Measurements from ENCODE around the gene C2orf78. TPM values are rescaled to one million over a fixed set of nuclear protein-coding genes. Genes with fewer than 3 reads are reported as not detected.

The C2orf78 gene
- total RNA-seq, 1 donor from 2014 or later = not detected

Other genes with a start within 250 kb of the C2orf78 start
- not detected in 2 replicates for gene NAT8, start 141.8 kb upstream of the C2orf78 start, total RNA-seq
- 21.3 and 21.6 TPM in 2 replicates for gene TPRKB, start 46.8 kb upstream of the C2orf78 start, total RNA-seq
- 38.3 and 39.6 TPM in 2 replicates for gene DUSP11, start 4.1 kb upstream of the C2orf78 start, total RNA-seq
- gene STAMBP, start 44.8 kb downstream of the C2orf78 start, total RNA-seq = 46.1 and 46.5 TPM in 2 replicates
- 298 and 540 TPM in 2 replicates for gene ACTG2, start 108.8 kb downstream of the C2orf78 start, total RNA-seq
- 84.8 and 86.3 TPM in 2 replicates for gene DGUOK, start 142.7 kb downstream of the C2orf78 start, total RNA-seq
- gene TET3, start 200.7 kb downstream of the C2orf78 start, total RNA-seq = 32.8 and 39.9 TPM in 2 replicates